Ascending aorta (tissue), 2 donors: ENCODE data around the gene CYP1B1. TPM values are rescaled to one million over a fixed set of nuclear protein-coding genes. Genes with fewer than 3 reads are reported as not detected.

ENCODE experiments used
- DNase-seq, 2 donors: peaks; one replicate each; pipeline ENCODE4 v3.0.0-alpha.2; 2019; ENCODE audit warnings: low spot score in 2 of 2
- H3K27ac ChIP-seq, 2 donors: fragments of 200-600 bp; sonication (generic); one replicate each; pipeline ENCODE4 v1.5.1; 2016 to 2017; ENCODE audit warnings: mild to moderate bottlenecking in 1 of 2
- H3K27me3 ChIP-seq: fragments of 200-600 bp; sonication (generic); one replicate; pipeline ENCODE4 v1.5.1; 2017
- H3K36me3 ChIP-seq, 2 donors: fragments of 200-600 bp; sonication (generic); one replicate each; pipeline ENCODE4 v1.5.1; 2016
- H3K4me1 ChIP-seq, 2 donors: fragments of 200-600 bp; sonication (generic); one replicate each; pipeline ENCODE4 v1.5.1; 2016 to 2017; ENCODE audit warnings: mild to moderate bottlenecking in 1 of 2
- H3K4me3 ChIP-seq, 2 donors: fragments of 200-600 bp; sonication (generic); one replicate each; pipeline ENCODE4 v1.5.1; 2016 to 2017; ENCODE audit warnings: mild to moderate bottlenecking in 1 of 2
- H3K9me3 ChIP-seq, 2 donors: fragments of 200-600 bp; sonication (generic); one replicate each; pipeline ENCODE4 v1.5.1; 2016
- intact Hi-C: fragments of 100-400 bp; cut with DNase I; formaldehyde crosslinking; loops from one replicate; pipeline ENCODE4 v1.15.1; 2023
- total RNA-seq: library from RNA; depleted of rRNA; stranded (reverse); fragments of >200 nt; gene quantifications from one replicate; pipeline ENCODE4 v1.1.0, GENCODE V29; 2016
- TF ChIP-seq, protein P1 (sequence below), 3 experiments: fragments of 200-600 bp in 2 of 3; fragments of 450-650 bp in 1 of 3; sonication (generic) in 2 of 3; IDR thresholded peaks; one replicate each; pipeline ENCODE4 v1.5.1; 2016 to 2019; ENCODE audit warnings: antibody characterized with exemption in 3 of 3, mild to moderate bottlenecking in 1 of 3, moderate library complexity in 1 of 3

Gene CYP1B1
- total RNA-seq, 1 donor from 2014 or later, result 148 TPM

DNA sequence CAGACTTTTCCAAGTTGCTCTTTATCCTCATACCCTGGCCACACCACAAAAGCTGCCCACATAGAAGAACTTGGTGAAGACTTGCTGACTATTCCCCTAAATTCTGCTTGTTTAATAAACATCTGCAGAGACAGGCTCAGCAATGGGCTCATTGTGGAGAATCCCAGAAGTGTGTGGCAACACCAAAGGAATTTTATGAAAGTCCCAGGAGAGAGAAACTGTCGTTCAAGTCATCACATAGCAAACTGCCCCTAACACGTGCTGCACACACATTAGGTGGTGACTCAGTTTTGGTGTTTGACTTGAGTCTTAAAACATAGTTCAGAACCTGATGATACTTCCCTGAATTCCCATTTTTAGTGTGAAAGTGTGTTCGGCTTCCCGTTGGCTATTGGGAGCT, 38.6 kb downstream of the CYP1B1 start:
- intact Hi-C loops, result no loop called here
- H3K36me3 ChIP-seq, result no peaks in the 10 kb centered on the region

DNA sequence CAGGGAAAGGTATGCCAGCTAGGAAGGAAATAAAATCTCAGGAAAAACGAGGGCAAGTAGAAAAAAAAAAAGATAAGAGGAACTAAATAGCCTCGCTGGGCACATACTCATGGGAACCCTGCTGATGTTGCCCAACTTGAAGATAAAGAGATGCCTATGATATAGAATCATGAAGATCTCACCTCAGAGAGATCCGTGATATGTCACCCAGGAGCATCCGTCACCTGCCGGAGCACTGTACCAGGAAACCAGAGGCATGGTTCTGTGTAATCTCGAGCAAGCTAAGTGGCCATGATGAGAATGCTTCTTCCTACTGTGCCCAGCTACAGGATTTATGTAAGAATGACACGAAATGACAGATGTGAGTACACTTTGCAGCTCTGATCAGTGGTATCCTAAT, 40.0 kb downstream of the CYP1B1 start:
- H3K27ac ChIP-seq, result no peak overlapping the region
- peaks cover 0 to 3% of the 10 kb centered on the region in 2 donors for H3K4me1 ChIP-seq
- no peaks in the 10 kb centered on the region for H3K36me3 ChIP-seq
- no peaks in the 10 kb centered on the region for H3K27me3 ChIP-seq
- DNase-seq, result no peak
- H3K9me3 ChIP-seq, result no peaks in the 10 kb centered on the region
- TF ChIP-seq, protein P1, sequence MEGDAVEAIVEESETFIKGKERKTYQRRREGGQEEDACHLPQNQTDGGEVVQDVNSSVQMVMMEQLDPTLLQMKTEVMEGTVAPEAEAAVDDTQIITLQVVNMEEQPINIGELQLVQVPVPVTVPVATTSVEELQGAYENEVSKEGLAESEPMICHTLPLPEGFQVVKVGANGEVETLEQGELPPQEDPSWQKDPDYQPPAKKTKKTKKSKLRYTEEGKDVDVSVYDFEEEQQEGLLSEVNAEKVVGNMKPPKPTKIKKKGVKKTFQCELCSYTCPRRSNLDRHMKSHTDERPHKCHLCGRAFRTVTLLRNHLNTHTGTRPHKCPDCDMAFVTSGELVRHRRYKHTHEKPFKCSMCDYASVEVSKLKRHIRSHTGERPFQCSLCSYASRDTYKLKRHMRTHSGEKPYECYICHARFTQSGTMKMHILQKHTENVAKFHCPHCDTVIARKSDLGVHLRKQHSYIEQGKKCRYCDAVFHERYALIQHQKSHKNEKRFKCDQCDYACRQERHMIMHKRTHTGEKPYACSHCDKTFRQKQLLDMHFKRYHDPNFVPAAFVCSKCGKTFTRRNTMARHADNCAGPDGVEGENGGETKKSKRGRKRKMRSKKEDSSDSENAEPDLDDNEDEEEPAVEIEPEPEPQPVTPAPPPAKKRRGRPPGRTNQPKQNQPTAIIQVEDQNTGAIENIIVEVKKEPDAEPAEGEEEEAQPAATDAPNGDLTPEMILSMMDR (IDR thresholded peaks at IDR 0.05), result no peak
- intact Hi-C loops, result no loop called here
- no peak overlapping the region for H3K4me3 ChIP-seq

More for the DNA sequence above, 38.6 kb downstream of the CYP1B1 start:
- peaks cover 0 to under 1% of the 10 kb centered on the region in 2 donors for H3K9me3 ChIP-seq
- peaks cover 0 to 3% of the 10 kb centered on the region in 2 donors for H3K4me1 ChIP-seq
- no peak overlapping the region for H3K4me3 ChIP-seq
- H3K27me3 ChIP-seq, result no peaks in the 10 kb centered on the region
- no peak overlapping the region for H3K27ac ChIP-seq
- TF ChIP-seq, protein P1 (IDR thresholded peaks at IDR 0.05), result no peak
- no peak for DNase-seq

DNA sequence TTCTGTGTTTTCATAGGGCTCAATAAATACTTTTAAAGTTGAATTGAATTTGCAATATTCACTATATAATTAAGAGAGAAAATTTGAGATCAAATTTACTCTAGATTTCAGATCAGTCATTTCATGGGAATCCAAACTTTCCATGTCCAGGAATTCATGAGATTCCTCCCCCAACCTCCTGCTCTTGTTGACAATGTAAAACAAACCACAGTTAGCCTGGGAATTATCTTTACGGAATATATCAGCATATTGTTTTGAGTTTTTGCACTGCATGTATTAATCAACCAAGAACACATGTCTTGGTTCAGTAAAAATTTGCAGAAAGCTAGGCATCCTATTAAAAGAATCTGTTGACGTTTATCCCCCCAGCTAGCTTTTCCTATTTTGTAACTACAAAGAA, 42.3 kb downstream of the CYP1B1 start:
- intact Hi-C loops, result no loop called here
- no peak for DNase-seq
- Histone ChIP-seq H3K27me3 (no peaks in the 10 kb centered on the region), H3K4me3 (no peak overlapping the region), H3K36me3 (no peaks in the 10 kb centered on the region), H3K27ac (no peak overlapping the region), H3K4me1 (peaks cover 0 to 2% of the 10 kb centered on the region in 2 donors), H3K9me3 (no peaks in the 10 kb centered on the region)
- TF ChIP-seq, protein P1 (IDR thresholded peaks at IDR 0.05), result no peak

DNA sequence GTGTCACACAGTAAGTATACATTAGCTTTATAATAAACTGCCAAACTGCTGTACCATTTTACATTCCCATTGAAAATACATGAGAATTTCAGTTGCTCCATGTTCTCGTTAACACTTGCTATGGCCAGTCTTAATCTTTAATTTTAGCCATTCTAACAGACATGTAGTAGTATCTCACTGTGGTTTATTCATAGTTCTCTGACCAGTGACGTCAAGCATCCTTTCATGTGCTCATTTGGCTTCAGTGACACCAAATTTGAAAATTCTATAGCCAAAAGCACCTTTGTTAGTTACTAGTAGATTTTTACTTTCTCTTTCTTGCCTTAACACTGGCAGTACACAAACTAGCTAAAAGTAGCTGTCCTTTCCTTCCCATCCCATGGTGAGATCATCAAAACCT, 43.0 kb downstream of the CYP1B1 start:
- no peak for DNase-seq
- intact Hi-C loops, result no loop called here
- H3K27me3 ChIP-seq, result no peaks in the 10 kb centered on the region
- H3K27ac ChIP-seq, result no peak overlapping the region
- no peaks in the 10 kb centered on the region for H3K9me3 ChIP-seq
- TF ChIP-seq, protein P1 (IDR thresholded peaks at IDR 0.05), result no peak
- no peaks in the 10 kb centered on the region for H3K4me1 ChIP-seq
- H3K36me3 ChIP-seq, result no peaks in the 10 kb centered on the region
- H3K4me3 ChIP-seq, result no peak overlapping the region

DNA sequence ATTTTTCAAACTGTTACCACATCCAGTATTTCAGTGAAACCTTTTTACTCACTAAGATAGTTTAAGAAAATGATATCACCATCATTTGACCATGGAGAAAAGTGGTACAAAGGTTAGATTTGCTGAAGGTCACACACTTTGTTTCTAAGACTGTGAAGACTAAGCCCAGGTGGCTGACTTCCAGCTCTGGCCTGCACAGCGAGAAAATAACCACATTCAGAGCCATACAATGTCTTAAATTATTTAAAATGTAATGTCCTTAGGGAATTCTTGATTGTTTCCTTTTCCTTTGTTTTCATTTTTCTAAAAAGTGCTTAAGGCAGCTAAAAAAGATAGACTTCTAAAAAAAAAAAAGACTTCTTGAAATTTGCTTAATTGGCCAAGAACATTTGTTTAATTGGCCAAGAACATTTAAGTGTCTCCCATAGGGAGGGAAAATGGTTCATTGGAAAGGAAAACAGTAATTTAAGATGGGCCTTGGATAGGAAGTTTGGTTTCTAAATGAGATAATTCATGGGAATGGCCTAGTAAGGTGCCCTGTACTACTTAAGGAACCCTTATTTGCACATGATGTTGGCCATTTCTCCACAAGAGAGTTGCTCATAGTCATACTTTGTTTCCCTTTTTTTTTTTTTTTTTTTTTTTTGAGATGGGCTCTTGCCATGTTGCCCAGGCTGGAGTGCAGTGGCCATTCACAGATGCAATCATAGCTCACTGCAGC, 45.2 kb downstream of the CYP1B1 start:
- no peaks in the 10 kb centered on the region for H3K9me3 ChIP-seq
- H3K4me1 ChIP-seq, result no peaks in the 10 kb centered on the region
- H3K36me3 ChIP-seq, result no peaks in the 10 kb centered on the region
- H3K4me3 ChIP-seq, result no peak overlapping the region
- TF ChIP-seq, protein P1 (IDR thresholded peaks at IDR 0.05), result no peak
- no peaks in the 10 kb centered on the region for H3K27me3 ChIP-seq
- H3K27ac ChIP-seq, result no peak overlapping the region
- intact Hi-C loops, result no loop called here
- DNase-seq, result no peak
